D721Med (cell line): Measurements from ENCODE around the gene RNASEH2B.

Source experiments
- DNase-seq: peaks from one replicate; pipeline ENCODE4 v3.0.0; 2011; ENCODE audit warnings: low spot score; ENCODE audit not compliant: insufficient read length
- FAIRE-seq: peaks from 2 replicates; lab custom pipeline; 2011; peaks lifted over from hg19 to GRCh38; lab: Jason Lieb, UNC
- TF ChIP-seq, protein P1 (sequence below): IDR thresholded peaks from 2 replicates; pipeline ENCODE4 v1.5.1; 2012; ENCODE audit warnings: mild to moderate bottlenecking, control low read depth; ENCODE audit not compliant: insufficient read depth; ENCODE audit errors: missing control alignments

The RNASEH2B gene

GRCh38 chr13:50991579-50992521, 82.3 kb downstream of the RNASEH2B start:
- TF ChIP-seq, protein P1, sequence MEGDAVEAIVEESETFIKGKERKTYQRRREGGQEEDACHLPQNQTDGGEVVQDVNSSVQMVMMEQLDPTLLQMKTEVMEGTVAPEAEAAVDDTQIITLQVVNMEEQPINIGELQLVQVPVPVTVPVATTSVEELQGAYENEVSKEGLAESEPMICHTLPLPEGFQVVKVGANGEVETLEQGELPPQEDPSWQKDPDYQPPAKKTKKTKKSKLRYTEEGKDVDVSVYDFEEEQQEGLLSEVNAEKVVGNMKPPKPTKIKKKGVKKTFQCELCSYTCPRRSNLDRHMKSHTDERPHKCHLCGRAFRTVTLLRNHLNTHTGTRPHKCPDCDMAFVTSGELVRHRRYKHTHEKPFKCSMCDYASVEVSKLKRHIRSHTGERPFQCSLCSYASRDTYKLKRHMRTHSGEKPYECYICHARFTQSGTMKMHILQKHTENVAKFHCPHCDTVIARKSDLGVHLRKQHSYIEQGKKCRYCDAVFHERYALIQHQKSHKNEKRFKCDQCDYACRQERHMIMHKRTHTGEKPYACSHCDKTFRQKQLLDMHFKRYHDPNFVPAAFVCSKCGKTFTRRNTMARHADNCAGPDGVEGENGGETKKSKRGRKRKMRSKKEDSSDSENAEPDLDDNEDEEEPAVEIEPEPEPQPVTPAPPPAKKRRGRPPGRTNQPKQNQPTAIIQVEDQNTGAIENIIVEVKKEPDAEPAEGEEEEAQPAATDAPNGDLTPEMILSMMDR: no peak
- DNase-seq (no peak), FAIRE-seq (no peak)

- FAIRE-seq (no peak), DNase-seq (no peak)
- TF ChIP-seq, protein P1: no peak
Observed at GRCh38 chr13:50993371-50993770, 83.8 kb downstream of the RNASEH2B start.

DNA sequence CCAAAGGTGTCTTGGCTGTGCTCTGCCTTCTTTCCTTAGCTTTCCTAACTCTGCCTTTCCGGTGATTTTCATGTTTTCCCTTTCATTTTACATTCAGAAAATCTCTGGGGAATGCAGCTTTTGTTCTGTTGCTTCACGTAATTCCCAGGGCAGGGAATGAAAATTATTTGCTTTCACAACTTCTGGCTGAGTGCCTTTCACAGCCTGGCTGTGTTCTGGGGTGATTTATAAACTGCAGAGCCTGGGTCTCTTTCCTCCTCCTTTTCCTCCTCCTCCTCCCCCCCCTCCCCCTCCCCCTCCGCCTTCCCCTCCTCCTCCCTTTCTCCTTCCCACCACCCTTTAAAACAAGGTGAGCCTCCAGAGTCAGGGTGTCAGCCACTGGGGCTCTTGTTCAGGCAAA, 84.3 kb downstream of the RNASEH2B start:
- no peak for DNase-seq
- no peak for FAIRE-seq
- TF ChIP-seq, protein P1: no peak

GRCh38 chr13:50994651-50995050, 85.1 kb downstream of the RNASEH2B start:
- no peak for FAIRE-seq
- TF ChIP-seq, protein P1: no peak
- DNase-seq: no peak

- DNase-seq (no peak), FAIRE-seq (no peak)
- TF ChIP-seq, protein P1: no peak
Observed at GRCh38 chr13:50995854-50996253, 86.3 kb downstream of the RNASEH2B start.

GRCh38 chr13:50998326-50998725, 88.7 kb downstream of the RNASEH2B start:
- TF ChIP-seq, protein P1: no peak
- DNase-seq (no peak), FAIRE-seq (no peak)

- TF ChIP-seq, protein P1: no peak
- FAIRE-seq: no peak
- DNase-seq: no peak
Observed at GRCh38 chr13:50999641-51000040, 90.0 kb downstream of the RNASEH2B start.
